ENCODE results near the gene MED28.
"Not testable (repeated sequence)": the region's sequence is repeated elsewhere in the genome, so short reads cannot be mapped to it uniquely, and the experiment has no call there.

MED28 gene

DNA sequence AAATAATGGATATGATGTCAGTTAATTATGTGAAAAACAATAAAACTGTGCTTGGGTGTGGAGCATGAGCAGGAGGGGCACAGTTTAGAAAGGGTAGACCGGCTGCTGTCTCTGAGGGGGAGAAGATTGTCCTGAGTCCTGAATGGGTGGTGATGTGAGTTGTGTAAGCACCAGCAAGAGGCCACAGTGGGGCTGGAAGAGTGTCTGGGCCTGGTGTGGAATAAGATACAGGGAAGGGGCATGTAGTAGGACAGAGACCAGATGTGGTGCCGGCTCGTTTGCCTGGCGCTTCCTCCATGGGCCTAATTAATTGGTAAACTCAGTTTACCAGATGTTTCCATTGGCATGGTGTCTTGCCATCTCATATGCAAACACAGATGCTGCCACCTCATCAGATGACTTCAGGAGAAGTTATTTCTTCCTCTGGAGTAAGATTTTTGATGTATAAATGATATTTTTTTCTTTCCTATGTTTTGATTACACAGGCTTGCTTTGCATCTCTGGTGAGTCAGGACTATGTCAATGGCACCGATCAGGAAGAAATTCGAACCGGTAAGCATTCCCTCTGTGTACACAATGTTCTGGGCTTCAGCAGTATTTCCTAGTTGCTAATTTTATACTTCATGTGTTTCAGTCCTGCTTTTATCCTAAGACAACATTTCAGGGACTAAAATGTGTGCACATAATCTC, 5.1 kb downstream of the MED28 start:
- no peak for DNase-seq

DNA sequence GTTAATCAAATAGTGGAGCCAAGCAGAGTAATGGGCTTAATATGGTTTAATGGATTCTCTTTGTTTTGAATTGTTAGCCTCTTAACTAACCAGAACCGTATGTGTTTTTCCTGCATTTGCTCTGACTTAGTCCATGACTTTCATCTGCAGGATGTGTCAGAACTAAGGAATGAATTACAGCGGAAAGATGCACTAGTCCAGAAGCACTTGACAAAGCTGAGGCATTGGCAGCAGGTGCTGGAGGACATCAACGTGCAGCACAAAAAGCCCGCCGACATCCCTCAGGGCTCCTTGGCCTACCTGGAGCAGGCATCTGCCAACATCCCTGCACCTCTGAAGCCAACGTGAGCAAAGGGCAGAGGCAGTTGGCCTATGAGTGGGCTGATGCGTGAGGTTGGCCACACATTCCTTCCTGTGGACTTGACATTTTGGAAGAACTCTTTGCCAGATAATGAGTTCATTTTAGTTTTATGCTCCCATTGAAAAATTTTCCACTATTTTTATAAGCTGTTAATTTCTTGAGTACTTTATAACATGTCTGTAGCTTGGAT, 9.1 kb downstream of the MED28 start:
- DNase-seq, result no peak

DNA sequence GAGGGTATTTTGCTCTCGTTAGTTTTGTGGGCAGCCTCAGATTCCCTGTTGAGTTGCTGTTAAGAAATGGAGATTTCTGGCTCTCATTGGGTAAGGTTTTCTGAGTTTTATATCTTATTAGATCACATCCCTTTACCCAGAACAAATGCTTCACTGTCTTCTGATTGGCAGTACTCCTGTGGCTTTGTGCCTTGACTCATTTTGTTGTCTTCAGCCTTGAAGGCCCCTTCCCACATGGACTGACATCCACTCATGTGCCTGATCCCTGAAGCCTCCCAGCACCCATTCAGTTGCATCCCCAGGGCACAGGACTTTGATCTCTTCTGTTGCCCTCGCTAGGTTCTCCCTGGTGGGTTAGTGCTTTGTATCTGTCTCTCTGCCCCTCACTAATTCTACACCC, 10.4 kb downstream of the MED28 start:
- no peak for DNase-seq

DNA sequence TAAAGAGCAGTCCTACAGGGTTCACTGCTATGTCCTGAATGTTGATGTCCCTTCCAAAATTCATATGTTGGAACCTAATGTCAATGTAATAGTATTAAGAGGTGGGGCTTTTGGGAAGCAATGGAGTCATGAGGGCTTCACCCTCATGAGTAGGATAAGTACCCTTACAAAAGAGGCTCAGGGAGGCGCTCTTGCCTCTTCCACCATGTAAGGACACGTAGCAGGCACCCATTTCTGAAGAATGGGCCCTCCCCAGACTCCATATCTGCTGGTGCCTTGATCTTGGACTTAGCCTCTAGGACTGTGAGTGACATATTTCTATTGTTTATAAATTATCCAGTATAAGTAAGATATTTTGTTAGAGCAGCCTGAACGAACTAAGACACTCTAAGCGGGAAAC, 15.8 kb downstream of the MED28 start:
- no peak for DNase-seq

DNA sequence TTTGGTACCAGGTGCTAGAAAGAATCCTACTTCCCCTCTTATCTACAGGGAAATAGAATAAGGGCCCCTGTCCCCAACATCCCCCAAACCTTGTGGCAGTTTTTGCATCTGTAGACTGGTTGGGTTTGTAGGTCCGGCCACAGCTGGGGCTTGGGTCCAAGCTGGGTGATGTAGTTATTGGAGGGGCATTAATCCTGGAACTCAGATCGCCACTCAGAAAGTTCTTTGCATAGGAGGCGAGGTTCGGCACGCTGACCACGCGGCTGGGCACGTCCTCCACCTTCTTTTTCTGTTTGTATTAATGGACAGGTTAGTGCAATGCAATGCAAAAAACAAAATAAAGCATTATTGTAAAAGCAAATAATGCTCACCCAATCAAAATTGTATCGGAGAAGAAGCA, 19.2 kb downstream of the MED28 start:
- DNase-seq, result no peak

DNA sequence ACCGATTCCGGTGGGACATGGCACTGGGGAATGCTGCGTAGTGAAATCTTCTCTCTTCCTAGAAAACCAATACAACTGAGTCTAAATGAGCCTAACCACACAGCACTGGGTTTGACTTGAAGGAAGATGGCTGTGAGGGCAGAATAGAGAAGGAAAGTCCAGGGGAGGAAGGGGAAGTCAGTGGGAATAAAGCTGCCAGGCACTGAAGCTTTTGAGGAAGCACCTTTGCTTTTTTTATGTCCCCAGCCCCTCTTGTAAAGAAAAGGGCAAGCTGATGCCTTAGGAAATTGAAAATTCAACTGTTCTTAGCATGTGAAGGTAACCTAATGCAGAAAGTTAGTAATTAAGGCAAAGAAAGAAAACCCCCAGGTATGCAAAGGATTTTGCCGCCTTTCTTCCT, 20.6 kb downstream of the MED28 start:
- DNase-seq, result no peak

DNA sequence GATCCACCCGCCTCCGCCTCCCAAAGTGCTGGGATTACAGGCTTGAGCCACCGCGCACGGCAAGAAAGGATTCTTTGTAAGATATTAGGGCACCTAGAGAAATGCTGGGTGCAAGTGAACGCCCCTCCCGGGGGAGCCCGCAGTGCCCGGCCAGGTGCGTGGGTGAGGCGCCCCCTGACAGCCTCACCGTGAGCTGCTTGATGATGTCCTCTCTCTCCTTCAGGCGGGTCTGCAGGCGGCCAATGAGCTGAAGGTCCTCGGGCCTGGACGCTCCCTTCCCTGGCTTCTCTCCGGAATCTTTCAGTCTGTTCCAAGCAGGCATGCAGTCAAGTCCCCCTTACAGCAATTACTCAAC, 21.9 kb downstream of the MED28 start:
- DNase-seq, result no peak

DNA sequence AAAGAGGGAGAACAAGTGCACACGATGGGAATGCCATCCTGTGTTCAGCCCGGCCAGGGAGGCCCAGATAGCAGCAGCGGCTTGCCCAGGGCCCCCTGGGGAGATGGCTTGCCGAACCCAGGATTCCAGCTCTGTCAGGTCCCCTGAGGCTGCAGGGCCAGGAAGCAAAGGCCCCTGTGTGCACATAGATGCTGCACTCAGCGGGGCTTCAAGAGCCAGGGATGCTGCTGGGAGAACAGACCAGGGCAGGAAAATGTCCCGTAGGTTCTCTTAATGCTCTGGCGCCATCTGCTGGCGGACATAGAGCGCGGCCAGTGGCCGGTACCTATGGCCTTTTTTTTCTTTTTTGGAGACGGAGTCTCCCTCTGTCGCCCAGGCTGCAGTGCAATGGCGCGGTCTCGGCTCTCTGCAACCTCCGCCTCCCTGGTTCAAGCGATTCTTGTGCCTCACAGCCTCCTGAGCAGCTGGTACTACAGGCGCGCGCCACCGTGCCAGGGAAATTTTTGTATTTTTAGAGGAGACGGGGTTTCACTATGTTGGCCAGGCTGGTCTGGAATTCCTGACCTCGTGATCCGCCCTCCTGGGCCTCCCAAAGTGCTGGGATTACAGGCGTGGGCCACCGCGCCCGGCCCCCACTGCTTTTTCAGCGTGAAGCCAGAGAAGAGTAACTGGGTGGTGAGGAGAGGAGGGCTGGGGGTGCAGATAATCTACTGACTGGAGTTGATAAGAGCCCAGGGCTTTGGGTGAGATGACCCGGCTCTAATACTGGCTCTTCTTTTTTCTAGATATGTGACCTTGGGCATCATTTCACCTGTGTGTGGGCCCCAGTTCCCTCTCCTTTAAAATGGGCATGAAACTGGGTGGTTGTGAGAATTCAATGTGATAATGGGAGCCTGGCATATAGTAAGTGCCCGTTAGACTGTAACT, 22.5 kb downstream of the MED28 start:
- peak; percentile 73 for DNase-seq

DNA sequence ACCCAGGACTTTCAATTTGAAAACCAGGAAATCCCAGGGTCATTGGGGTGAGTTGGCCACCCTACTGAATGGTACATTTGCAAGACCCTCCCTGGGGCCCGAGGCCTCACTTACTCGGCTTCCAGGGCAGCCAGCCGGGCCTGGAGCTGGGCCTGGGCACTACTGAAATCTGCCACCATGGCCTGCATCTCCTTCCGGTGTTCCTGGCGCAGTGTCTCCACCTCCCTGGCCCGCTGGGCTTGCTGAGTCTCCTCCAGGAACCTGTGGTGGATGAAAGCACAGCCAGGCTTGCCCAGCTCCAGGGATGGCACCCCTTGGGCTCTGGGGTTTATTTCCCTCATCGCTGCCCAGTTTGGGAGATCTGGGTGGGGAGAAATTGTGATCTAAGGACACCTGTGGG, 24.7 kb downstream of the MED28 start:
- no peak for DNase-seq

DNA sequence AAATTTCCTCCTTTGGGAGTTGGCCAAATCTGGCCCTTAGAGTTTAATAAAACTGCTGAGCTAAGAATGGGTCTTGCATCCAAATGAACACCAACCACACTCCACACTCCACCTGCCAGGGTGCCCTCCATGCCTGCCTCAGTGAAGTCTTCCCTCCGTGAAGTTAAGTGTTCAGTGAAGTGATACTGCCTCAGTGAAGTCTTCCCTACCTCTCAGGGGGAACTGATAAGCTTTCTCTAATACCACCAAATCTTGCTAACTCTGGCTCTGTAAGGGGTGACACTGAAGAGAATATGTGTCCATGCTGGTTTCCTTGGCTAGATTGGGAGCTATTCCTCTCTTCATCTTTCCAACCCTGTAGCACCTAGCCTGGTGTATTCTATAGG, 27.9 kb downstream of the MED28 start:
- no peak for DNase-seq

DNA sequence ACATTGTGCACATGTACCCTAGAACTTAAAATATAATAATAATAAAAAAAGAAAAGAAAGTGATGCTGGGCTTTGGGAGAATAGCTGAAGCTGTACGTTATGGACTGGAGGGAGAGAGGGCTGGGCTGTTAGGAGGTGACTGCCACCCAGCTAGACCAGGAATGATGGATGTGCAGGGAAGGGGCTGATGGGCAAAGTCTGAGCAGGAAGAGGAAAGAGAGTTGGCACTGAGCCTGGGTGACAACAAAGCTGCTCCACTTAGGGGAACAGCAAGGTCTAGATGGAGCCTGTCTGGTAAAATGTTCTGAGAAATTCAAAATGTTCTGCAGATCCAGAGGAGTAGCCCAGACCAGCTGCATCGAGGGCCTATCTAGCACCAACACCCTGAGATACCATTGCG, 32.3 kb downstream of the MED28 start:
- no peak for DNase-seq

DNA sequence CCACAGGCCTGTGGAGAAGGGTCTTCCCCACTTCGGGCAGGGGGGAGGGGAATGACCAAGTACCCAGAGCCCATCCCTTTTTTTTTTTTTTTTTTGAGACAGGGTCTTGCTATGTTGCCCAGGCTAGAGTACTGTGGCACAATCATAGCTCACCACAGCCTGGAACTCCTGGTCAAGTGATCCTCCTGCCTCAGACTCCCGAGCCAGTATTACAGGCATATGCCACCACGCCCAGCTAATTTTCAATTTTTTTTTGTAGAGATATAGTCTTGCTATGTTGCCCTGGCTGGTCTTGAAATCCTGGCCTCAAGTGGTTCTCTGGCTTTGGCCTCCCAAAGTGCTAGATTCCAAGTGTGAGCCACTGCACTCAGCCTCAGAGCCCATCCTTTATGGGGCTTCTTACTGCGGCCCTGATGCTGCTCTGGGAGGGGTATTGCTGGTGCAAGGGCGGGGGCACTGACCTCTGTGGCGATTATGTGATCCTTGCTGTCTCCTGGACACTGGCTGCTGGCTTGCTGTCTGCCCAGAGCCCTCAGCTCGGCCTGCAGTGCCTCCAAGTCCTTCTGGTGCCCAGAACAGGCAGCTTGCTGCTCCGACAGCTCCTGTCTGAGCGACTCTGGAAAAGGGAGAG, 32.9 kb downstream of the MED28 start:
- DNase-seq, result no peak

DNA sequence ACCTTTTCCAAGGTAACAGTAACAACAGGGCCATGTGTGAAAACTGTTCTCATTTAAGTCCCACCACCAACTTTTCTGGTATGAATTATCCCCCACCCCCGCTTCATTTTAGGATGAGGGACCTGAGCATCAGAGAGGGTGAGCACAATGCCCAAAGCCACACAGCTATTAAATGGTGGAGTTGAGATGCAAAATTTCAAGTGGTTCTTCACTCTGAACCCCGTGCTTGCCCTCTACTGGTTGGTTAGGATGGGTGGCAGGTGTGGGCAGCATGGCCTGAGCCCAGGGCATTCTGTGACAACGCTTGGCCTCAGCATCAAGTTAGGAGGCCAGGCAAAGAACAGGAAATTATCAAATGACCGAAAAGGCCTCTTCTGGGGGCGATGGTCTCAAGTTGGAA, 33.5 kb downstream of the MED28 start:
- DNase-seq, result no peak

DNA sequence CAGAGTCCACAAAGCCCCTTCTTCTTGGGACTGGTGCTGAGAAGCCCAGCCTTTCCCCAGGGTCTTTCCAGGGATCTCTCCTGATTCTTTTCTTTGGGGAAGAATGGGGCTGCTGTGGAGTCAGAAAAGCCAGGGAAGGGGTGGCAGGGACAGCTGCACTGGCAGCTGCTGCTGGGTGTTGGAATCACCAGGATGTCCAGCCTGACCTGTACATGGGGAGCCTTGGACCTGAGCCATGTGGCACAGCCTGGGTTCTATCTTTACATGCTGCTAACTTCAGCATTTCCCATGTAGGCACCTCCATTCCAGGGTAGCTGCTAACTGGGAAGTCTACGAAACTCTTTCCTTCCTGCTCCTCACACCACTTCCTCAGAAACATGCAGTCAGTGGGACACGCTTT, 36.0 kb downstream of the MED28 start:
- DNase-seq, result no peak

DNA sequence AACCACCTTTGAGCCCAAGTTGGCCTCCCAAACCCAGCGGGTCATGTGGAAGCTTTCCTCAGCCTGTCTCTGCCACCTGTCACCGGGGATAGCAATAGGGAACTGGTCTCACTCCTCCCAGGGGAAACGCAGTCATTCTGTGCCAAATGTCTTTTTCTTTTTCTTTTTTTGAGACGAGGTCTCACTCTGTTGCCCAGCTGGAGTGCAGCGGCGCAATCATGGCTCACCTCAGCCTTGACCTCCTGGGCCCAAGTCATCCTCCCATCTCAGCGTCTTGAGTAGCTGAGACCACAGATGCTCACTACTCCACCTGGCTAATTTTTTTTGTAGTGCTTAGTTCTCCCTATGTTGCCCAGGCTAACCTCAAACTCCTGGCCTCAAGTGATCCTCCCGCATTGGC, 40.3 kb downstream of the MED28 start:
- DNase-seq, result no peak

DNA sequence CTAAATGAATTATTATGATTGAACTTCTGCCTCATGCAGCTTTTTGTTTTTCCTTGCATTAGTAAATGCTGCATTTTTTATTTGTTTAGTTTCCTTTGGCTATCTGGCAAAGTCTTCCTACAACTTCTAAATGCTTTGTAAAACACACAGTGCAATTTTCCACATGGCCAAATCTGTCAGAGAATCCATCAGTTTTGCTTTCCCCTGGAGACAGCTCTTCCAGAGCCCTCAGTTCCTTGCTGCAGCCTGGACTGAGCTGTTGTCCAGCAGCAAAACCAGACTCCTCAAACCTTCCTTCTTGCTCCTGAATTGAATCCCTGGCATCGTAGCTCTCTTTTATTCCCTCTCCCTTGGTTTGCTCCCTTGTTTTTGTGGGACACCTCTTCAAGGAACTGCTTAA, 42.6 kb downstream of the MED28 start:
- no peak for DNase-seq

DNA sequence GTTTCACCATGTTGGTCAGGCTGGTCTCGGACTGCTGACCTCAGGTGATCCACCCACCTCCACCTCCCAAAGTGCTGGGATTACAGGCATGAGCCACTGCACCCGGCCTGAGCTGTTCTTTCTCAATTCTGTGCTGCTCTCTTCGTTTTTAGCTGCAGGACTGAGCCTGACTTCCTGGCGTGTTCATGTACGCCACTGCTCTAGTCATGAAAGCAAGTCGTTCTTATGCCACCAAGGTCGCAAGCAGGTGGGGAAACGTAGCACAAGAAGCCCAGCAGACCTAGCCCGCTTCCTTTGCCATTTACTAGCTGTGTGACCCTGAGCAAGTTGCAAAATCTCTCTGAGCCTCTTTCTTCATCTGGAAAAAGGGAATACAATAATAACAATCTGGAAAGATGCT, 43.4 kb downstream of the MED28 start:
- DNase-seq, result no peak

DNA sequence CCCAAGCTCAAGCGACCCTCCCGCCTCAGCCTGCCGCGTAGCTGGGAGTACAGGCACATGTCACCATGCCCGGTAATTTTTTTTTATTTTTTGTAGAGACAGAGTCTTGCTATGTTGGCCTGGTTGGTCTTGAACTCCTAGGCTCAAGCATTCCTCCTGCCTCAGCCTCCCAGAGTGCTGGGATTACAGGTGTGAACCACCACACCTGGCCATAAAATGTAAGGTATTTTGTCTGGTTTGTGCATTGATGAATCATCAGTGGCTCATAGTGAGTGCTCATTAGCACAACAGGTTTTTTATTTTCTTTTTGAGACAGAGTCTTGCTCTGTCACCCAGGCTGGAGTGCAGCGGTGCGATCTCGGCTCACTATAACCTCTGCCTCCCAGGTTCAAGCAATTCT, 44.8 kb downstream of the MED28 start:
- DNase-seq, result not testable (repeated sequence)

DNA sequence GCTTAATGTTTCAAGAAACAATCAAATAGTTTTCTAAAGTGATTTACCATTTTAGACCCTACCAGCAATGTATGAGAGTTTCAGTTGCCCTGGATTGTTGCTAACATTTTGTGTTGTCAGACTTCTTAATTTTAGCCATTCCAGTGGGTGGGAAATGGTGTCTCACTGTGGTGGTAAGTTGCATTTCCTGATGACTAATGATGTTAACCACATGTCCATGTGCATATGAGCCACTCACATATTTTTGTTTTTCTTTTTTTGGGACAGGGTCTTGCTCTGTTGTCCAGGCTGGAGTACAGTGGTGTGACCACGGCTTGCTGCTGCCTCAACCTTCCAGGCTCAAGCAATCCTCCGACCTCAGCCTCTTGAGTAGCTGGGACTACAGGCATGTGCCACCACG, 48.3 kb downstream of the MED28 start:
- DNase-seq, result no peak

DNA sequence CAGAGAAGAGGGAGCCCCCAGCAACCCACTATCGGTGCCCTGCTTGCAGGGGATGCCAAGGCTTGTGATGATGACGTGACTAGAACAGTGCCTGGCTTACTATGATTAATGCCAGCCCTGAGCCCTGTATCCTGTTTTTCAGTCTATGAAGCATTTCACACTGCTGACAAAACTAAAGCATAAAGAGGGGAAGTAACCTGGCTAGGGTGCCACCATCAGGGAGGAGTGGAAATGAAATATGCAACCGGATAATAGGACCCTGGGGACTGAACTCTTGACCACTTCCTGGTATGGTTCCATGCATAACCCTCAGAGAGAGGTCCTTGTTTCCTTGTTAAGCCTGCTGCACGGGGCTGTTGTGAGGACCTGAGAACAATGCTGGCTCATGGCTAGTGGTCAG, 50.3 kb downstream of the MED28 start:
- no peak for DNase-seq

DNA sequence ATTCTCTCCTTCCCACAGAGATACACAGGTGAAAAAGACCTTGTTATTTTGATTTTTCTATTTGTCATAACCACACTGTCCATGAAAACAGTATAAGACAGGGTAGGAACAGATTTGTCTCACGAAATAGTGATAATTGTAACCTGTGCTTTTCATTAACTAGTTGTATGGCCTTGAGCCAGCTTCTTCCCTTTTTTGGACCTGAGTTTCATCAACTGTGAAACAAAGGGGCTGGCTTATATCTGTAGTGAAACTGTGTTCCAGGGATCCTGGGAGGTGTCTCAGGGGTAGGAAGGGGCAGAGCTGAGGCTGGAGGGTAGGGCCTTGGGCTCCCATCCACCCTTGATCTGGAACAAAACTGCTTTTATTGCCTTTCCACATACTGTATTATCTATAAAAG, 50.9 kb downstream of the MED28 start:
- no peak for DNase-seq

DNA sequence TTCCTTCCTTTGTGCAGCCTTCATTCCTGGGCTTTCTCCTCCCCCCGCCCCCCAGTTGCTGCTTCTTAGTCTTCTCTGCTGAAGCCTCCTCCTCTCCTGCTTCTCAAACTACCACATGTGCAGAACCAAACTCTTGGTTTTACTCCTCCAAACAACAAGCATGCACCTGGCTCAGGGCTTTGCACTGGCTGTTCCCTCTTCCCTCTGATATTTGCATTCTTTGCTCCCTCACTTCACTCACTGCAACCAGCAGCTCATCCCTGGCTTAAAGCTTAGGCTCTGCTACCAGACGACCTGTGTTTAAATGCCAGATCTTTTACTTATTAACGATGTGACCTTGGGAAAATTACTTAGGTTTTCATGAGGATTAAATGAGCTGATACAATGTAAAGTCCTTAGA, 51.4 kb downstream of the MED28 start:
- no peak for DNase-seq

DNA sequence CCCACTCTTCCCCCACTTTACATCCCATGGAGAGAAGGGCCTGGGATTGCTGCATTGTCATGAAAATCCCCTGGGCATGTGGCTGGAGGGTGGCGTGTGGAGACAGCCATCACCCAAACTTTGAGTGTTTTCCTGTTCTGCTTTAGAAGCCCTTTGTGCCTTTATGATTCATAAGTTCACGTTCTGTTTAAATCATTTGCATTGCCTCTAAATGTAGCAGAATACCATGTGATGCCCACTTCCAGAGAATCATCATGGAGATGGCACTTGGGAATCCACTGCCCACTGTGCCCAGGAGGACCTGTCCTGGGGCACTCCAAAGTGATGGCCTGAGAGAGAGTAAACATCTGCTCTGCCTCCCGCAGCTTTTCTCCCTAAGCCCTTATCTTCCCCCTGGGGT, 52.8 kb downstream of the MED28 start:
- DNase-seq, result no peak

DNA sequence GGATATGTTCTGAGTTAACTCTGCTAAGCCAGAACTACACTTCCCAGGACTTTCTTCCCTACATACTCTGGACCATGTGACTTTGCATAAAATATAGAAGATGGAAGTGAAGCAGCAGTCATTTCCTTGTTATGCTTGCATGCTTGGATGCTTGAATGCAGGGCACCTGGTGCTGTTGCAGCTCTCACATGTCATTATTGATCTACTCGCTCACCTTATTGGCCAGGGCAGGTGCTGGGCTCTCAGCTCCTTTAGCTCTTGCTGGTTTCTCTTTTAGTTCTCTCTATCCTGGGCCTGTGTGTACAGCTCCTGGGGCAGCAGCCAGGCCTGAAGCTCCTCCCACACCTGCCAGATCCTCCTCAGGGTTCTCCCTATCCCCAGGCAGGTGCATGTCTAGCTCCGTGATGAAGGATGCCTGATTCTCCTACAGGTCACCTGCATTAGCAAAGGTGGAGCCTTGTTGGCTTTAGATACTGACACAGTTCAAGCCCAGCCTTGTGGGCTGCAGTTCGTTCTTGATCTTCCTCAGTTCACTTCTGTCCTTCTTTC, 53.3 kb downstream of the MED28 start:
- DNase-seq, result peak; percentile 80

Data from NCI-H146 (cell line).